ENCODE data around the gene AKAIN1.

GRCh38 chr18:5104246-5104645, 92.8 kb downstream of the AKAIN1 start:
- TF ChIP-seq EP300 (IDR thresholded peaks at IDR 0.05): no peak
- TF ChIP-seq POLR2AphosphoS5 (IDR thresholded peaks at IDR 0.05): no peak
